ENCODE data around the gene ASH1L.

DNA sequence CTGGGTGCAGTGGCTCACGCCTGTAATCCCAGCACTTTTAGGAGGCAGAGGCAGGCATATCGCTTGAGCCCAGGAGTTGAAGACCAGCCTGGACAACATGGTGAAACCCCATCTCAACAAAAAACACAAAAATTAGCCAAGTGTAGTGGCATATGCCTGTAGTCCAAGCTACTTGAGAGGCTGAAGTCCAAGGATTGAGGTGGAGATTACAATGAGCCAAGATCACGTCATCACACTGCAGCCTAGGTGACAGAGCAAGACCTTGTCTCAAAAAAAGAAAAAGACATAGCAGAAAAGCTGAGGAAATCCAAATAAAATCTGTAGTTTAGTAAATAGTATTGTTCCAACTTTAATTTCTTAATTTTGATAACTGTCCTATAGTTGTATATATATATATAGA is 11.5 kb upstream of the ASH1L start:
- TF ChIP-seq, protein P1, sequence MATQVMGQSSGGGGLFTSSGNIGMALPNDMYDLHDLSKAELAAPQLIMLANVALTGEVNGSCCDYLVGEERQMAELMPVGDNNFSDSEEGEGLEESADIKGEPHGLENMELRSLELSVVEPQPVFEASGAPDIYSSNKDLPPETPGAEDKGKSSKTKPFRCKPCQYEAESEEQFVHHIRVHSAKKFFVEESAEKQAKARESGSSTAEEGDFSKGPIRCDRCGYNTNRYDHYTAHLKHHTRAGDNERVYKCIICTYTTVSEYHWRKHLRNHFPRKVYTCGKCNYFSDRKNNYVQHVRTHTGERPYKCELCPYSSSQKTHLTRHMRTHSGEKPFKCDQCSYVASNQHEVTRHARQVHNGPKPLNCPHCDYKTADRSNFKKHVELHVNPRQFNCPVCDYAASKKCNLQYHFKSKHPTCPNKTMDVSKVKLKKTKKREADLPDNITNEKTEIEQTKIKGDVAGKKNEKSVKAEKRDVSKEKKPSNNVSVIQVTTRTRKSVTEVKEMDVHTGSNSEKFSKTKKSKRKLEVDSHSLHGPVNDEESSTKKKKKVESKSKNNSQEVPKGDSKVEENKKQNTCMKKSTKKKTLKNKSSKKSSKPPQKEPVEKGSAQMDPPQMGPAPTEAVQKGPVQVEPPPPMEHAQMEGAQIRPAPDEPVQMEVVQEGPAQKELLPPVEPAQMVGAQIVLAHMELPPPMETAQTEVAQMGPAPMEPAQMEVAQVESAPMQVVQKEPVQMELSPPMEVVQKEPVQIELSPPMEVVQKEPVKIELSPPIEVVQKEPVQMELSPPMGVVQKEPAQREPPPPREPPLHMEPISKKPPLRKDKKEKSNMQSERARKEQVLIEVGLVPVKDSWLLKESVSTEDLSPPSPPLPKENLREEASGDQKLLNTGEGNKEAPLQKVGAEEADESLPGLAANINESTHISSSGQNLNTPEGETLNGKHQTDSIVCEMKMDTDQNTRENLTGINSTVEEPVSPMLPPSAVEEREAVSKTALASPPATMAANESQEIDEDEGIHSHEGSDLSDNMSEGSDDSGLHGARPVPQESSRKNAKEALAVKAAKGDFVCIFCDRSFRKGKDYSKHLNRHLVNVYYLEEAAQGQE (IDR thresholded peaks at IDR 0.05; ENCODE audit: insufficient read depth in 1 of 2, low read depth in 2 of 2, low read length in 2 of 2), result no peak
- TF ChIP-seq POLR2AphosphoS5 (IDR thresholded peaks at IDR 0.05; ENCODE audit: low read depth, low read length), result no peak
- no peak for TF ChIP-seq TAF1 (IDR thresholded peaks at IDR 0.05; ENCODE audit: borderline replicate concordance, insufficient read depth, low read length)

All from PFSK-1 (cell line).